Measurements from ENCODE around the gene RCN2.

The RCN2 gene

DNA sequence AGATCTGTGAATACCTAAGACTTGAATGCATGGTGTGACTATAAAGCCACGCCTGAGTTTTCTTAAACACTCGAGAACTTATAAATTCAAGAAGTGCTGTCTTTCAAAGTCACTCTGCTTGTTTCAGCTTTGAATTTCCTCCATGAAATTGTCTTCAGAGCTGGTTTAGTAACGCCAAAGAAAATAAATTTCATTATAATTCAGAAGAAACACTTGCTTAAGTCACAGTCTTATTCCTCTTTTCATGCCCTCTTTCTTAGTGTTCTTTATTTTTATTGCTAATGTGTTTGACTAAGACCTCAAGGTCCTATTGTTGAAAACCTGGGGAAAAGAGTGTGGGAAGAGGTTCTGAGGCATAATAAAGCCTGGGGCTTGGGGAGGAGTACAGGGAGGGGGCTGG, 3.3 kb upstream of the RCN2 start:
- no peak overlapping the region for H3K27ac ChIP-seq
- no peak for TF ChIP-seq ZFX (IDR thresholded peaks at IDR 0.05)

GRCh38 chr15:76929011-76929760, 2.4 kb upstream of the RCN2 start:
- TF ChIP-seq ZFX (IDR thresholded peaks at IDR 0.05): no peak
- TF ChIP-seq, protein P1, sequence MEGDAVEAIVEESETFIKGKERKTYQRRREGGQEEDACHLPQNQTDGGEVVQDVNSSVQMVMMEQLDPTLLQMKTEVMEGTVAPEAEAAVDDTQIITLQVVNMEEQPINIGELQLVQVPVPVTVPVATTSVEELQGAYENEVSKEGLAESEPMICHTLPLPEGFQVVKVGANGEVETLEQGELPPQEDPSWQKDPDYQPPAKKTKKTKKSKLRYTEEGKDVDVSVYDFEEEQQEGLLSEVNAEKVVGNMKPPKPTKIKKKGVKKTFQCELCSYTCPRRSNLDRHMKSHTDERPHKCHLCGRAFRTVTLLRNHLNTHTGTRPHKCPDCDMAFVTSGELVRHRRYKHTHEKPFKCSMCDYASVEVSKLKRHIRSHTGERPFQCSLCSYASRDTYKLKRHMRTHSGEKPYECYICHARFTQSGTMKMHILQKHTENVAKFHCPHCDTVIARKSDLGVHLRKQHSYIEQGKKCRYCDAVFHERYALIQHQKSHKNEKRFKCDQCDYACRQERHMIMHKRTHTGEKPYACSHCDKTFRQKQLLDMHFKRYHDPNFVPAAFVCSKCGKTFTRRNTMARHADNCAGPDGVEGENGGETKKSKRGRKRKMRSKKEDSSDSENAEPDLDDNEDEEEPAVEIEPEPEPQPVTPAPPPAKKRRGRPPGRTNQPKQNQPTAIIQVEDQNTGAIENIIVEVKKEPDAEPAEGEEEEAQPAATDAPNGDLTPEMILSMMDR (conservative IDR thresholded peaks at IDR 0.05): no peak
- no peak overlapping the region for H3K27ac ChIP-seq

DNA sequence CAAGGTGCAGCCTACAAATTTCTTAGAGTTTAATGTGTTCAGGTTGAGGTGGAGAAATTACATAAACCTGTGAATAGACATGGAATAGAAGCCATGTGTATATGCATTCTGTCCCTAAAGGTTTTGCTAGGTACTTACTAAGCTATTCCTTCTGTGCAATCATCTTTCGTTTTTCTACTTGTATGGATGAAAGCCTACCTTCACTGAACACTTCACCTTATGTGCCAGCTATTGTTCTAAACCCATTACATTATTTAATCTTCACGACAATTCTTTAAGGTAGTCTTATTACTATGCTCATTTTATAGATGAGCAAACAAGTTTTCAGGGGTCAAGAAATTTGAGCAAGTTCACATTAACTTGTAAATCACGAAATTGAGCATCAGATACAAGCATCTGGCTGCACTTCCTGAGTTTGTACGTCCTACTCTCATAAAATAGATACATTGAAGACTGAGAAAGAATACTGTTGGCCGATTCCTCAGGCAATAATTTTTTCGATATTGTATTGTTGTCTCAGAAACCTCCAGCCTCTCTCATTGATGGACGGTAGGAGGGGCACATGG, 635 bp upstream of the RCN2 start:
- peak overlapping the region; percentile 90 for H3K27ac ChIP-seq
- TF ChIP-seq ZFX (IDR thresholded peaks at IDR 0.05): no peak
- TF ChIP-seq, protein P1 (conservative IDR thresholded peaks at IDR 0.05): no peak

- H3K27ac ChIP-seq: peak overlapping the region; percentile 90
- TF ChIP-seq, protein P1 (conservative IDR thresholded peaks at IDR 0.05): no peak
- peak; percentile 88 for TF ChIP-seq ZFX (IDR thresholded peaks at IDR 0.05)
These were observed 802 bp downstream of the RCN2 start for GRCh38 chr15:76932135-76932966.

- no peak overlapping the region for H3K27ac ChIP-seq
- TF ChIP-seq, protein P1 (conservative IDR thresholded peaks at IDR 0.05): no peak
- TF ChIP-seq ZFX (IDR thresholded peaks at IDR 0.05): no peak
These were observed 4.1 kb downstream of the RCN2 start for GRCh38 chr15:76935620-76936019.

- H3K27ac ChIP-seq: no peak overlapping the region
- no peak for TF ChIP-seq ZFX (IDR thresholded peaks at IDR 0.05)
- TF ChIP-seq, protein P1 (conservative IDR thresholded peaks at IDR 0.05): no peak
These were observed 5.1 kb downstream of the RCN2 start for GRCh38 chr15:76936671-76937070.

DNA sequence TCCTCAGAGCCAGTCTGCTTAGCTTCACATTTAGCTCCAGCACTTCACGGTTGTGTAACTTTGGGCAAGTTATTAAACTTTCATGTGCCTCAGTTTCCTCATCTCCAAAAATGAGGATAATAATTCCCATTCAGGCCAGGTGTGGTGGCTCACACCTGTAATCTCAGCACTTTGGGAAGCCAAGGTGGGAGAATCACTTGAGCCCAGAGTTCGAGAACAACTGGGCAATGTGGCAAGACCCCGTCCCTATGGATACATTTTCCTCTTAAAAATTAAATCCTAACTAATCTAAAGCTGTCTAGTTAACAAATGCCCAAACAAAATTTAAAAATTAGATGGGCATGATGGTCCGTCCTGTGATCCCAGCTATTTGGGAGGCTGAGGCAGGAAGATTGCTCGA, 7.2 kb downstream of the RCN2 start:
- TF ChIP-seq, protein P1 (conservative IDR thresholded peaks at IDR 0.05): no peak
- TF ChIP-seq ZFX (IDR thresholded peaks at IDR 0.05): no peak
- no peak overlapping the region for H3K27ac ChIP-seq
